K562 (cell line): ENCODE measurements around the gene HSPB6. TPM values are rescaled to one million over a fixed set of nuclear protein-coding genes. Genes with fewer than 3 reads are reported as not detected.

Experiments
- DPF2 ChIP-seq: fragments of 450-650 bp; IDR thresholded peaks from 2 replicates; pipeline ENCODE4 v1.6.1; 2016
- HNRNPLL ChIP-seq: fragments of 200-400 bp; formaldehyde crosslinking; IDR thresholded peaks from 2 replicates; pipeline ENCODE4 v1.6.1; 2017; ENCODE audit warnings: low read length, low read depth, mild to moderate bottlenecking; ENCODE audit not compliant: poor library complexity, severe bottlenecking
- KAT8 ChIP-seq: fragments of 450-650 bp; IDR thresholded peaks from 2 replicates; pipeline ENCODE4 v1.6.1; 2016; ENCODE audit warnings: low read depth, mild to moderate bottlenecking
- MECOM ChIP-seq: fragments of 250-450 bp; sonication (Bioruptor Pico); IDR thresholded peaks from 2 replicates; pipeline ENCODE4 v1.8.0; 2022; ENCODE audit warnings: inconsistent platforms
- PPARD ChIP-seq: fragments of 250-450 bp; sonication (Bioruptor Pico); IDR thresholded peaks from 2 replicates; pipeline ENCODE4 v1.8.0; 2022; ENCODE audit warnings: inconsistent platforms, mild to moderate bottlenecking, moderate library complexity
- SRSF3 ChIP-seq: fragments of 200-400 bp; formaldehyde crosslinking; IDR thresholded peaks from 2 replicates; pipeline ENCODE4 v1.6.1; 2016; ENCODE audit warnings: mild to moderate bottlenecking, low read length, moderate library complexity; ENCODE audit not compliant: insufficient read depth
- TARDBP ChIP-seq: fragments of 450-650 bp; IDR thresholded peaks from 2 replicates; pipeline ENCODE4 v1.6.1; 2016
- TCFL5 ChIP-seq: fragments of 250-450 bp; sonication (Bioruptor Pico); conservative IDR thresholded peaks from 2 replicates; pipeline ENCODE4 v1.6.1; 2021; ENCODE audit warnings: mild to moderate bottlenecking, moderate library complexity, matching md5 sums
- XRCC4 ChIP-seq: IDR thresholded peaks from one replicate; pipeline ENCODE4 v1.6.1; 2011; ENCODE audit not compliant: insufficient read depth, insufficient read length; ENCODE audit errors: extremely low read depth
- ZNF75A ChIP-seq: fragments of 450-650 bp; formaldehyde crosslinking; IDR thresholded peaks from 2 replicates; pipeline ENCODE4 v1.4.0; 2020; ENCODE audit warnings: mild to moderate bottlenecking
- polyA plus RNA-seq, 8 experiments: library from polyadenylated mRNA; depleted of rRNA in 4 of 8; stranded (reverse) in 5 of 8; unstranded in 3 of 8; fragments of >200 nt; fragmentation: Nextera tagmentation in 2 of 8; fragmentation: Illumina TruSeq in 1 of 8; extraction: Ambion mirVana in 2 of 8; extraction: Trizol in 1 of 8; gene quantifications; 2 replicates each; pipeline versions ENCODE4 v1.2.1 to v1.2.3, GENCODE V29; 2011 to 2014; ENCODE audit warnings: inconsistent platforms in 1 of 8, missing spikeins in 1 of 8
- total RNA-seq, 7 experiments: library from RNA; depleted of rRNA in 6 of 7; stranded (reverse); fragments of >200 nt in 6 of 7; fragmentation: Illumina TruSeq in 2 of 7; extraction: Trizol in 2 of 7; gene quantifications; 2 replicates each; pipeline versions ENCODE4 v1.2.1 to v1.2.3, GENCODE V29; 2011 to 2021; ENCODE audit warnings: low replicate concordance in 1 of 7
- TF ChIP-seq, protein P1 (sequence below): fragments of 150-350 bp; conservative IDR thresholded peaks from 2 replicates; pipeline ENCODE4 v1.6.1; 2014; ENCODE audit warnings: low read length
- TF ChIP-seq, protein P2 (sequence below): fragments of 250-450 bp; sonication (Bioruptor Pico); IDR thresholded peaks from 2 replicates; pipeline ENCODE4 v1.8.0; 2022; ENCODE audit warnings: moderate library complexity, mild to moderate bottlenecking, inconsistent platforms
- TF ChIP-seq, protein P3 (sequence below): fragments of 250-450 bp; sonication (Bioruptor Pico); IDR thresholded peaks from 2 replicates; pipeline ENCODE4 v1.9.0; 2021; ENCODE audit warnings: mild to moderate bottlenecking, inconsistent platforms
- TF ChIP-seq, protein P4 (sequence below): fragments of 450-650 bp; IDR thresholded peaks from 2 replicates; pipeline ENCODE4 v1.6.1; 2017; ENCODE audit warnings: antibody characterized with exemption
- TF ChIP-seq, protein P5 (sequence below): fragments of 450-650 bp; formaldehyde crosslinking; IDR thresholded peaks from 2 replicates; pipeline ENCODE4 v1.4.0; 2022; ENCODE audit warnings: missing genetic modification characterization
- TF ChIP-seq, protein P6 (sequence below): fragments of 200-800 bp; sonication (Bioruptor generic); IDR thresholded peaks from 2 replicates; pipeline ENCODE4 v1.6.1; 2017; ENCODE audit warnings: missing genetic modification characterization, missing compliant biosample characterization

Gene HSPB6
- total and polyA plus RNA-seq, 9 of the 15 experiments (the other 6 are each of a cell fraction or from before 2014, with no cell fraction given), result 0.55 TPM; not detected in 8

DNA sequence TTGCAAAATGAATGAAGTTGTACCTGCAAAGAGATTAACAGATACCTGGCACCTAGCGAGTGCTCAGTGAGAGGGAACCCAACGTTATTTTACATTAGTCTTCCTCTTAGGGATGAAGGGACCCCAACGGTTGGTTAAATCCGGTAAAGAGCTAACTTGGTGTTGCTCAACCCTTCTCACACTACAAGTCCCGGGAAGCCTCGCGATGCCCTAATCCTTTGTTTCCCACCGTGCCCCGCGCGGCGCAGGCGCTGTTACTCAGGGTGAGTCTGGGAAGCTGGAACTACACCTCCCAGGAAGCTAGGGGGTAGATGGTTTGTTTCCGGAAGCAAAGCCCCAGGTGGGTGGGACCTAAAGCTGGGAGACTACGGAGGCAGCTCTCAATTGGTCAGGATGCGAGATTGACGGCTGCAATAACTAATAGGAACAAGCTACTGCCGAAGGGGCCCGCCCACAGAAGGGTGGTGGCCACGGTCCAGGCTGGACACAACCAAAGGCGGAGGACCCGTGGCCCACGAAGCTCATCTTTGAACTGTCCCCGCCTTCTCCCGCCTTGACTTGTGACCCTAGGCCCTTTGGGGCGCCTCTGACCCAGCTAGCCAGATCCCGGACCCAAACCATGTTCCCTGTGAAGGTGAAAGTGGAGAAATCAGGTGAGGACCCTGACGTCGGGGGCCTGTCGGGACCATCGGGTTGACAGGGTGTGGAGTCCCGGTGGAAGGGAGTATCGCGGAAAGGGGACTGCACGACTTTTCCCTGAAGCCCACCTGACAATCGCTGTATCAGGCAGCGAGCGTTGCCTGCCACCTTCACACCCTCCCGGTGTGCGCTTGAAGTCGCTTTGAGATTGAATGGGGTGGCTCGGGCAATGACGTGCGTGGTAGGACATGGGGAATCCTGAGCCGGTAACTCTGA lies 8.5 kb downstream of the HSPB6 start, which contains the start of gene LIN37 (continued):
- TF ChIP-seq, protein P1, sequence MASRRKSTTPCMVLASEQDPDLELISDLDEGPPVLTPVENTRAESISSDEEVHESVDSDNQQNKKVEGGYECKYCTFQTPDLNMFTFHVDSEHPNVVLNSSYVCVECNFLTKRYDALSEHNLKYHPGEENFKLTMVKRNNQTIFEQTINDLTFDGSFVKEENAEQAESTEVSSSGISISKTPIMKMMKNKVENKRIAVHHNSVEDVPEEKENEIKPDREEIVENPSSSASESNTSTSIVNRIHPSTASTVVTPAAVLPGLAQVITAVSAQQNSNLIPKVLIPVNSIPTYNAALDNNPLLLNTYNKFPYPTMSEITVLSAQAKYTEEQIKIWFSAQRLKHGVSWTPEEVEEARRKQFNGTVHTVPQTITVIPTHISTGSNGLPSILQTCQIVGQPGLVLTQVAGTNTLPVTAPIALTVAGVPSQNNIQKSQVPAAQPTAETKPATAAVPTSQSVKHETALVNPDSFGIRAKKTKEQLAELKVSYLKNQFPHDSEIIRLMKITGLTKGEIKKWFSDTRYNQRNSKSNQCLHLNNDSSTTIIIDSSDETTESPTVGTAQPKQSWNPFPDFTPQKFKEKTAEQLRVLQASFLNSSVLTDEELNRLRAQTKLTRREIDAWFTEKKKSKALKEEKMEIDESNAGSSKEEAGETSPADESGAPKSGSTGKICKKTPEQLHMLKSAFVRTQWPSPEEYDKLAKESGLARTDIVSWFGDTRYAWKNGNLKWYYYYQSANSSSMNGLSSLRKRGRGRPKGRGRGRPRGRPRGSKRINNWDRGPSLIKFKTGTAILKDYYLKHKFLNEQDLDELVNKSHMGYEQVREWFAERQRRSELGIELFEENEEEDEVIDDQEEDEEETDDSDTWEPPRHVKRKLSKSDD, result no peak
- TF ChIP-seq HNRNPLL (no peak), SRSF3 (no peak), MECOM (no peak), TCFL5 (CRISPR knock-in tag) (no peak), XRCC4 (no peak), DPF2 (no peak), PPARD (CRISPR knock-in tag) (no peak), TARDBP (no peak), ZNF75A (CRISPR knock-in tag) (no peak), KAT8 (no peak)
- TF ChIP-seq, protein P2, sequence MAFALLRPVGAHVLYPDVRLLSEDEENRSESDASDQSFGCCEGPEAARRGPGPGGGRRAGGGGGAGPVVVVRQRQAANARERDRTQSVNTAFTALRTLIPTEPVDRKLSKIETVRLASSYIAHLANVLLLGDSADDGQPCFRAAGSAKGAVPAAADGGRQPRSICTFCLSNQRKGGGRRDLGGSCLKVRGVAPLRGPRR (CRISPR knock-in tag), result no peak
- TF ChIP-seq, protein P3, sequence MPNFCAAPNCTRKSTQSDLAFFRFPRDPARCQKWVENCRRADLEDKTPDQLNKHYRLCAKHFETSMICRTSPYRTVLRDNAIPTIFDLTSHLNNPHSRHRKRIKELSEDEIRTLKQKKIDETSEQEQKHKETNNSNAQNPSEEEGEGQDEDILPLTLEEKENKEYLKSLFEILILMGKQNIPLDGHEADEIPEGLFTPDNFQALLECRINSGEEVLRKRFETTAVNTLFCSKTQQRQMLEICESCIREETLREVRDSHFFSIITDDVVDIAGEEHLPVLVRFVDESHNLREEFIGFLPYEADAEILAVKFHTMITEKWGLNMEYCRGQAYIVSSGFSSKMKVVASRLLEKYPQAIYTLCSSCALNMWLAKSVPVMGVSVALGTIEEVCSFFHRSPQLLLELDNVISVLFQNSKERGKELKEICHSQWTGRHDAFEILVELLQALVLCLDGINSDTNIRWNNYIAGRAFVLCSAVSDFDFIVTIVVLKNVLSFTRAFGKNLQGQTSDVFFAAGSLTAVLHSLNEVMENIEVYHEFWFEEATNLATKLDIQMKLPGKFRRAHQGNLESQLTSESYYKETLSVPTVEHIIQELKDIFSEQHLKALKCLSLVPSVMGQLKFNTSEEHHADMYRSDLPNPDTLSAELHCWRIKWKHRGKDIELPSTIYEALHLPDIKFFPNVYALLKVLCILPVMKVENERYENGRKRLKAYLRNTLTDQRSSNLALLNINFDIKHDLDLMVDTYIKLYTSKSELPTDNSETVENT (CRISPR knock-in tag), result no peak
- TF ChIP-seq, protein P4, sequence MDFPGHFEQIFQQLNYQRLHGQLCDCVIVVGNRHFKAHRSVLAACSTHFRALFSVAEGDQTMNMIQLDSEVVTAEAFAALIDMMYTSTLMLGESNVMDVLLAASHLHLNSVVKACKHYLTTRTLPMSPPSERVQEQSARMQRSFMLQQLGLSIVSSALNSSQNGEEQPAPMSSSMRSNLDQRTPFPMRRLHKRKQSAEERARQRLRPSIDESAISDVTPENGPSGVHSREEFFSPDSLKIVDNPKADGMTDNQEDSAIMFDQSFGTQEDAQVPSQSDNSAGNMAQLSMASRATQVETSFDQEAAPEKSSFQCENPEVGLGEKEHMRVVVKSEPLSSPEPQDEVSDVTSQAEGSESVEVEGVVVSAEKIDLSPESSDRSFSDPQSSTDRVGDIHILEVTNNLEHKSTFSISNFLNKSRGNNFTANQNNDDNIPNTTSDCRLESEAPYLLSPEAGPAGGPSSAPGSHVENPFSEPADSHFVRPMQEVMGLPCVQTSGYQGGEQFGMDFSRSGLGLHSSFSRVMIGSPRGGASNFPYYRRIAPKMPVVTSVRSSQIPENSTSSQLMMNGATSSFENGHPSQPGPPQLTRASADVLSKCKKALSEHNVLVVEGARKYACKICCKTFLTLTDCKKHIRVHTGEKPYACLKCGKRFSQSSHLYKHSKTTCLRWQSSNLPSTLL, result no peak
- TF ChIP-seq, protein P5, sequence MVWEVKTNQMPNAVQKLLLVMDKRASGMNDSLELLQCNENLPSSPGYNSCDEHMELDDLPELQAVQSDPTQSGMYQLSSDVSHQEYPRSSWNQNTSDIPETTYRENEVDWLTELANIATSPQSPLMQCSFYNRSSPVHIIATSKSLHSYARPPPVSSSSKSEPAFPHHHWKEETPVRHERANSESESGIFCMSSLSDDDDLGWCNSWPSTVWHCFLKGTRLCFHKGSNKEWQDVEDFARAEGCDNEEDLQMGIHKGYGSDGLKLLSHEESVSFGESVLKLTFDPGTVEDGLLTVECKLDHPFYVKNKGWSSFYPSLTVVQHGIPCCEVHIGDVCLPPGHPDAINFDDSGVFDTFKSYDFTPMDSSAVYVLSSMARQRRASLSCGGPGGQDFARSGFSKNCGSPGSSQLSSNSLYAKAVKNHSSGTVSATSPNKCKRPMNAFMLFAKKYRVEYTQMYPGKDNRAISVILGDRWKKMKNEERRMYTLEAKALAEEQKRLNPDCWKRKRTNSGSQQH (CRISPR knock-in tag), result no peak
- TF ChIP-seq, protein P6, sequence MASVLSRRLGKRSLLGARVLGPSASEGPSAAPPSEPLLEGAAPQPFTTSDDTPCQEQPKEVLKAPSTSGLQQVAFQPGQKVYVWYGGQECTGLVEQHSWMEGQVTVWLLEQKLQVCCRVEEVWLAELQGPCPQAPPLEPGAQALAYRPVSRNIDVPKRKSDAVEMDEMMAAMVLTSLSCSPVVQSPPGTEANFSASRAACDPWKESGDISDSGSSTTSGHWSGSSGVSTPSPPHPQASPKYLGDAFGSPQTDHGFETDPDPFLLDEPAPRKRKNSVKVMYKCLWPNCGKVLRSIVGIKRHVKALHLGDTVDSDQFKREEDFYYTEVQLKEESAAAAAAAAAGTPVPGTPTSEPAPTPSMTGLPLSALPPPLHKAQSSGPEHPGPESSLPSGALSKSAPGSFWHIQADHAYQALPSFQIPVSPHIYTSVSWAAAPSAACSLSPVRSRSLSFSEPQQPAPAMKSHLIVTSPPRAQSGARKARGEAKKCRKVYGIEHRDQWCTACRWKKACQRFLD (CRISPR knock-in tag), result no peak
